Adipocyte (in vitro differentiated cells): Measurements from ENCODE around the gene HTR2A.

Experiments used
- DNase-seq: peaks from one replicate; pipeline ENCODE4 v3.0.0-alpha.2; 2015; ENCODE audit warnings: low read depth
- H3K27me3 ChIP-seq: replicated peaks from 2 replicates; pipeline ENCODE4 v1.7.0; 2013; ENCODE audit warnings: mild to moderate bottlenecking, low read length, moderate library complexity; ENCODE audit not compliant: control insufficient read depth, insufficient read depth
- H3K36me3 ChIP-seq: 2 replicates; pipeline ENCODE4 v1.7.0; 2013; ENCODE audit warnings: low read length, mild to moderate bottlenecking, moderate library complexity; ENCODE audit not compliant: control insufficient read depth, insufficient read depth, severe bottlenecking
- H3K4me1 ChIP-seq: 2 replicates; pipeline ENCODE4 v1.7.0; 2013; ENCODE audit warnings: mild to moderate bottlenecking, low read length, moderate library complexity; ENCODE audit not compliant: control insufficient read depth, insufficient read depth
- H3K4me3 ChIP-seq: 2 replicates; pipeline ENCODE4 v1.7.0; 2013; ENCODE audit warnings: mild to moderate bottlenecking, low read length, moderate library complexity
- H3K9ac ChIP-seq: 2 replicates; pipeline ENCODE4 v1.7.0; 2013; ENCODE audit warnings: mild to moderate bottlenecking, low read length, moderate library complexity
- H3K9me3 ChIP-seq: 2 replicates; pipeline ENCODE4 v1.7.0; 2013; ENCODE audit warnings: mild to moderate bottlenecking, low read length, moderate library complexity; ENCODE audit not compliant: control insufficient read depth

The HTR2A gene

DNA sequence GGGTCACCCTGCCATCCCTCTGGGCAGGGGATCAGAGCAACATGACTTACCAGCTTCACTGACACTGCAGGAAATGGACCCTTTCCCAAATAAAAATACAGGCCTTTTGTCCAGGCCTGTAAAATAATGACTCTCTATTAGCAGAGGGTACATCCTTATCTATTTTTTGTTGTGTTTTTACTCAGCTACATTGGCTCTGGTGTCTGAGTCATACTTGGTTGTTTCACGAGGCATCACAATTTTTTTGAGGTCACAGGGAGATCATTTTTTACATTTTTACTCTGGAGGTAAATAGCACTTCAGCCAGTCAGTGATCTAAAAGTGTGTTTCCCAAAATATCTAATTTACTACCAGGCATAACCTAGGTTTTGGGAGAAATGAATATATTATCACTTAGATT lies 6.9 kb upstream of the HTR2A start:
- Histone ChIP-seq H3K4me1 (peaks cover 14% of the 10 kb centered on the region), H3K9me3 (no peaks in the 10 kb centered on the region), H3K36me3 (no peaks in the 10 kb centered on the region), H3K9ac (peak overlapping the region; percentile 4), H3K27me3 (no peaks in the 10 kb centered on the region), H3K4me3 (no peak overlapping the region)
- DNase-seq = no peak

DNA sequence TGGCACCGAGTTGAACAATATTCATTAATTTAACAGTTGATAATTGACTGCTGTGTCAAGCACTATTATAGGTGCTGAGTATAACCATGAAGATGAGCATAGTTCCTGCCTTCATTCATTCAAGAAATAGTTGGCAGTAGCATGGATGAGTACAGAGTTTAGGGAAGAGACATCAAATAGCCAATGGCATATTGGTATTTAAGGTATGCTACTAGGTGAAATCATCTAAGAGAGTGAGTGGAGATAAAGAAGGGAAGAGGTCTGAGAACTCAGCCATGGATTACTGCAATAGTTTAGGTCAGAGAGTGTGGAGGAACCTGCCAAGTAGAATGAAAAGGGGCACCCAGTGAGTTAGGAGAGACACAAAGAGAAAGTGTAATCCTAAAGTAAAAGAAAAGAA lies 4.9 kb upstream of the HTR2A start:
- H3K36me3 ChIP-seq = no peaks in the 10 kb centered on the region
- DNase-seq = no peak
- H3K9me3 ChIP-seq = no peaks in the 10 kb centered on the region
- no peak overlapping the region for H3K9ac ChIP-seq
- H3K4me1 ChIP-seq = peaks cover 19% of the 10 kb centered on the region
- no peak overlapping the region for H3K4me3 ChIP-seq
- no peaks in the 10 kb centered on the region for H3K27me3 ChIP-seq

DNA sequence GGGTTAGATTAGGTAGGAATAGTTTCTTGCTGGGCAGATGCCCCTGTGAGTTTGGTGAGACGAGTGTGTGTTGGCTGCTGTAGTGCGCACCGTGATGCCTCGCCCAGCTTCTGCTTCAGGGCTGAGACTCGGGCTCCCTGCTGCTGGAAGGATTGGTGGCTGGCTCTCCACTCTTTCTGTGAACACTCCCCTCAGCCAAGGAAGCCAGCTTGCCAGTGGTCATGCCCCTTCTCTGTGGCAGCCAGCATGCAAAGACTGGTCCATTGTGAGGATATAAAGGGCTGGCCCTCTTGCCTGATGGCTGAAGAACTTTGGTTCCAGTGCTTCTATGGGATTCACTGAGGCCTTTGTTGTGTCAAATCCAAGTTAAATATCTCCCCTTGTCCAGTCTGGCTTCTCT lies 2.9 kb upstream of the HTR2A start:
- Histone ChIP-seq H3K36me3 (no peaks in the 10 kb centered on the region), H3K9me3 (no peaks in the 10 kb centered on the region), H3K9ac (no peak overlapping the region), H3K27me3 (no peaks in the 10 kb centered on the region), H3K4me3 (no peak overlapping the region), H3K4me1 (peaks cover 34% of the 10 kb centered on the region)
- no peak for DNase-seq

DNA sequence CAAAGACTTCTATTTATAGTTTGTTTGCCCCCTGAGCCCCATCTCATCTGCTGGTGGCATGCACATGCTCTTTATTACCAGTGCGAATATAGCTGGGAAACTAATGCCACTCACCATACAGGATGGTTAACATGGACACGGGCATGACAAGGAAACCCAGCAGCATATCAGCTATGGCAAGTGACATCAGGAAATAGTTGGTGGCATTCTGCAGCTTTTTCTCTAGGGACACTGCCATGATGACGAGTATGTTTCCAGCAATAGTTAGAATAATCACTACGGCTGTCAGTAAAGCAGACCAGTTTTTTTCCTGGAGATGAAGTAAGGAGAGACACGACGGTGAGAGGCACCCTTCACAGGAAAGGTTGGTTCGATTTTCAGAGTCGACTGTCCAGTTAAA lies 1.5 kb downstream of the HTR2A start:
- no peaks in the 10 kb centered on the region for H3K27me3 ChIP-seq
- no peak for DNase-seq
- peaks cover 29% of the 10 kb centered on the region for H3K4me1 ChIP-seq
- peaks cover 3% of the 10 kb centered on the region for H3K36me3 ChIP-seq
- H3K4me3 ChIP-seq = peak overlapping the region; percentile 96
- no peaks in the 10 kb centered on the region for H3K9me3 ChIP-seq
- H3K9ac ChIP-seq = peak overlapping the region; percentile 88

DNA sequence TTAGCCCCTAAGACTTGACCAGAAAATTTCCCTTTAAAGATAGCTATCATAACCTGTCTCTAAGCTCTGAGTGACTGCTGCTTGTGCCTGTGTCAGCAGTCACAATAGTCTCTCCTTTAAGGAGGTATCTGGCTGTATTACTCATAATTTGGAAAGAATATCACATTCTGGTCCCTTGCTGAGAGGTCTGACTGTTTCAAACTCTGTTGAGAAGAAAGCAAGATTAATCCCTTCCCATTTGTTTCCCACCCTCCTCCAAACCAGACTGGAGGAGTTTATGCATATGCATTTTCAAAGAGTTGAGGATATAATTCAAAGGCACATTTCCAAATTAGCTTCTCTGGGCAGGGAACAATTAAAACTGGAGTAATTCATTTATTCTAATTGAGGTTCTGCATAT lies 2.3 kb downstream of the HTR2A start:
- H3K36me3 ChIP-seq = peaks cover 3% of the 10 kb centered on the region
- H3K27me3 ChIP-seq = no peaks in the 10 kb centered on the region
- peaks cover 29% of the 10 kb centered on the region for H3K4me1 ChIP-seq
- H3K4me3 ChIP-seq = peak overlapping the region; percentile 96
- no peak for DNase-seq
- H3K9me3 ChIP-seq = no peaks in the 10 kb centered on the region
- H3K9ac ChIP-seq = peak overlapping the region; percentile 88

DNA sequence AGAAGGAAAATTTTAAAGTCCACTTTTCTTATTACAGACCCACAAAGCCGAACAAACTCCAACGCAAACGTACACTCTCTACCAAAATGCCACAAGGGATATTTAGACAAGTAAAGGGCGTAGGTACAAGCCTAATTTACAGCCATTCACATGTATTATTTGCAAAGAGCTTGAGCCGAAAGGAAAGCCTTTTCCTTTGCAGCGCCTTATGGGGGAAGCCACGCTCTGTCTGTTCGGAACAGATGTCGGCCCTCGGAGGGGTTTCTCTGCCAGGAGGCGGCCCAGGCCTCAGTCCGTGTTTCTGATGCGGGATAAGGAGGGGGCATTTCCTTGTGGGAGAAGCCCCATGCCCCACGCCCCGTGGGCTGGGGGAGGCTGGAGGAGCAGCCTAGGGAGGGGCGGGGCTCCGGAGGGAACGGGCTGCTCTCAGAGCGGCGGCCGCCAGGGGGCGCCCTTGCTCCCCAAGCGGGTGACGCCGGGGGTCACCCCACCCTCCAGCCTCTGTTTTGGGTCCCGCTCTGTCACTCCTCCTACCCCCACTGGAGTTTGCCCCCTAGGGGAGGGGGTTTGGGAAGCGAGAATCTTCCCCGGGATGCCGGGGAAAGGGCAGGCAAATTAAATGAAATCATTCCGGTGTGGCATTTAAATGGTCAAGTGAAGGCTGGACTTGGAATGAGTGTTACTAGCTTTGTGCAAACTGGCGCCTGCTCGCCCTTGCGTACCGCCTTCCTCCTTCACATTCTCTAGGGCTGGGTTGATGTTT lies 2.9 kb downstream of the HTR2A start:
- H3K27me3 ChIP-seq = no peaks in the 10 kb centered on the region
- peak; percentile 80 for DNase-seq
- H3K4me1 ChIP-seq = peaks cover 29% of the 10 kb centered on the region
- no peaks in the 10 kb centered on the region for H3K9me3 ChIP-seq
- H3K4me3 ChIP-seq = peak overlapping the region; percentile 96
- peaks cover 3% of the 10 kb centered on the region for H3K36me3 ChIP-seq
- peak overlapping the region; percentile 88 for H3K9ac ChIP-seq

DNA sequence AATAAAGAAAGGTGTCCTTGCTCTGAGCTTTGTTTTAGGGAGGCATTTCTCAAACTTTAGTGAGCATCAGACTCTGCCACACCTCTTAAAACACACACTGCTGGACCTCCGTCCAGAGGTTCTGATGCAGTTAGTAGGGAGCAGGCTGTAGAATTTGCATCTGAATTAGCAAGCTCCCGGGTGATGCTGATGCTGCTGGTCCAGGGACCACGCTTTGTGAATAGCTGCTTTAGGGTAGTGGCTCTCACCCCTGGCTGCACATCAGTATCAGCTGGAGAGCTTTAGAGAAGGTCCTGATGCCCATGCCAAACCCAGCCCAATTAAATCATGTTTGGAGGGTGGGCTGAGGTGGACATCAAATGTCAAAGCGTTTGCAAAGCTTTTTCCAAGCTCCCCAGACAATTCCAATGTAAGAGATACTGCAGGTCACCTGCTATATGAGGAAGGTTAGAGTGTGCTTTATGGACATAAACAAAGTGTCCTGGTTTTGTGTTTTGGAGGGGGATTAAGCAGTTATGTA lies 3.6 kb downstream of the HTR2A start:
- Histone ChIP-seq H3K4me3 (peak overlapping the region; percentile 96), H3K36me3 (peaks cover 3% of the 10 kb centered on the region), H3K4me1 (peaks cover 29% of the 10 kb centered on the region), H3K9me3 (no peaks in the 10 kb centered on the region), H3K27me3 (no peaks in the 10 kb centered on the region), H3K9ac (peak overlapping the region; percentile 88)
- DNase-seq = no peak

DNA sequence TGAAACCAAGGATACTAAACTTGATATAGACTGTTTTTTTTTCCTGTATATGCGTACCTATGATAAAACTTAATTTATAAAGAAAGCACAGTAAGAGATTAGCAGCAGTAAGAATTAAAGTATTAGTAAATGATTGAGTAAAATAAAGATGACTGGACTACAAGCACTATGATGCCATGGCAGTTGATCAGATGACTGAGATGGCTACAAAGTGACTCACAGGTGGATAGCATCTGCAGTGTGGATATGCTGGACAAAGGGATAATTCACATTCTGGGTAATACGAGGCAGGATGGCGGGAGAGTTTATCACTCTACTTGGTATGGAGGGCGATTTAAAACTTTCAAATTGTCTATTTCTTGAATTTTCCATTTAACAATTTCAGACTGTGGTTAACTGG lies 11.8 kb downstream of the HTR2A start:
- H3K9me3 ChIP-seq = no peaks in the 10 kb centered on the region
- no peaks in the 10 kb centered on the region for H3K4me1 ChIP-seq
- no peak overlapping the region for H3K9ac ChIP-seq
- no peaks in the 10 kb centered on the region for H3K36me3 ChIP-seq
- no peak overlapping the region for H3K4me3 ChIP-seq
- H3K27me3 ChIP-seq = no peaks in the 10 kb centered on the region
- no peak for DNase-seq

DNA sequence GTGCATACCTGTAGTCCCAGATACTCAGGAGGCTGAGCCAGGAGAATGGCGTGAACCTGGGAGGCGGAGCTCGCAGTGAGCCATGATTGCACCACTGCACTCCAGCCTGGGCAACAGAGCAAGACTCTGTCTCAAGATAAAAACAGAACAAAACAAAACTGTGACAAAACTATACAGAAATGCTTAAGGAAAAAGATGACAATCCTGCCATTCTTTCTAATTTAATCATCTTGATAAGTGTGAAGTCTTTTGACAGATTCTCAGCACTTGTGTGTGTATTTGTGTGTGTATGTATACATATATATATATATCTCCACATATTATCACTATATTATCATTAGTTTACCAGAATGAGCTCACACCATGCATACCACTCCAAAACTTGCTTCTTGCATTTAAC lies 12.3 kb downstream of the HTR2A start:
- H3K4me3 ChIP-seq = no peak overlapping the region
- H3K4me1 ChIP-seq = no peaks in the 10 kb centered on the region
- H3K9ac ChIP-seq = no peak overlapping the region
- no peaks in the 10 kb centered on the region for H3K9me3 ChIP-seq
- no peaks in the 10 kb centered on the region for H3K27me3 ChIP-seq
- no peak for DNase-seq
- H3K36me3 ChIP-seq = no peaks in the 10 kb centered on the region

DNA sequence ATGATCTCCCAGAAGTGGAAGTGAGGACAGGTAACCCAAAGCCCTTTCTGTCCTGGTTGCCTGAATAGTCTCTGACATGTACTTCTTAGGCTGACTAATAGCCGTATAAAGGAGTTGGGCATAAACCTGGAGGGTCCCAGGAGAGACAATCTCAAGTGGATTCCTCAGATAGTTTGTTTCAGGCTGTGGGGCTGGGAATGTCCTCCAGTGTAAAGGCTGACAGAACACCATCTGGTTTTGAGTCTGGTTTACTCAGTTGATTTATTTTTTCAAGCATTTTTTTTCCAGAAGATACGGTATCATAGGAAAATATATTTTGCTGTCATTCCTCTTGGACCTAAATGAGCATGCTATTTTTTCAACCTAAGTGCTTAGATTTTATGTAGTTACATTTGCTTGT lies 15.2 kb downstream of the HTR2A start:
- no peaks in the 10 kb centered on the region for H3K27me3 ChIP-seq
- no peak for DNase-seq
- no peak overlapping the region for H3K4me3 ChIP-seq
- H3K9ac ChIP-seq = no peak overlapping the region
- H3K4me1 ChIP-seq = no peaks in the 10 kb centered on the region
- H3K36me3 ChIP-seq = no peaks in the 10 kb centered on the region
- no peaks in the 10 kb centered on the region for H3K9me3 ChIP-seq

DNA sequence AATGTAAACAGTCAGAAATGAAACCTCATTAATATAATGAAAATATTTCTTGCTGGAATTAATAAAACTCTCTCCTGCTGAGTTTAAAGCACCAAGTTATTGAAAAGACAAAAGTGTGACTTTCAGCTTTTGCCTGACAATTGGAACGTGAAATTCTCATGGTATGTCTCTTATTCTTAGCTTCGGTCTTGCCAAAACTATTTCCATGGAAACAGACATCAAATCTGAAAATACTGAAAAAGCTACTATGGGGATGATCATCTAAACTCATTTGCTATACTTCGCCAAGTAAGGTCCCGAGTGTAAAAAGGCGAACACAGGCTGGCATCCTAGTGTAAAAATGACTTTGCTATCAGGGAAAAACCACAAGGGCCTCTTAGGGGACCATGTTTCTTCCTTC lies 22.8 kb downstream of the HTR2A start:
- H3K4me3 ChIP-seq = peak overlapping the region; percentile 46
- no peak for DNase-seq
- no peak overlapping the region for H3K9ac ChIP-seq
- H3K9me3 ChIP-seq = no peaks in the 10 kb centered on the region
- no peaks in the 10 kb centered on the region for H3K27me3 ChIP-seq
- H3K36me3 ChIP-seq = no peaks in the 10 kb centered on the region
- peaks cover 4% of the 10 kb centered on the region for H3K4me1 ChIP-seq

DNA sequence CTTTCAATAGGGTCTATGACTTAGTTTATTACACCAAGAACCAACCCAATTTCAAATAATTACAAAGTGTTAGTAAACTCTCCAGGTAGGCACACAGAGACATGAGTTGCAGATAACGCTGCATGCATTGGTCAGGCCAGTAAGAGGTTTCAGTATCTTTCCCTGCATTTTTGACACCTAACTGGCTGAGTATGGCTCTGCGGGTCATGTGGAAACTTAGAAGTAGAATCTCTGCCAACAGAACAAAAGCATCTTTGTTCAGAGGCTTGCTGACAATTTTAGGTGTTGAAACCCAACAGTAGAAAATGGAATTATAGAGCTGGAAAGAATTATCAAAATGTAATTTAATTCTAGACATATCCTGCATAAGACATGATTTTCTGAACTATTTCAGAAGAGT lies 25.3 kb downstream of the HTR2A start:
- Histone ChIP-seq H3K4me3 (no peak overlapping the region), H3K9me3 (no peaks in the 10 kb centered on the region), H3K4me1 (peaks cover 4% of the 10 kb centered on the region), H3K36me3 (no peaks in the 10 kb centered on the region), H3K9ac (no peak overlapping the region), H3K27me3 (no peaks in the 10 kb centered on the region)
- DNase-seq = no peak
